Measurements from ENCODE around the gene DPM3.
A peak's percentile ranks its signal among the peaks of the same experiment; 100 is the strongest.

Gene DPM3

DNA sequence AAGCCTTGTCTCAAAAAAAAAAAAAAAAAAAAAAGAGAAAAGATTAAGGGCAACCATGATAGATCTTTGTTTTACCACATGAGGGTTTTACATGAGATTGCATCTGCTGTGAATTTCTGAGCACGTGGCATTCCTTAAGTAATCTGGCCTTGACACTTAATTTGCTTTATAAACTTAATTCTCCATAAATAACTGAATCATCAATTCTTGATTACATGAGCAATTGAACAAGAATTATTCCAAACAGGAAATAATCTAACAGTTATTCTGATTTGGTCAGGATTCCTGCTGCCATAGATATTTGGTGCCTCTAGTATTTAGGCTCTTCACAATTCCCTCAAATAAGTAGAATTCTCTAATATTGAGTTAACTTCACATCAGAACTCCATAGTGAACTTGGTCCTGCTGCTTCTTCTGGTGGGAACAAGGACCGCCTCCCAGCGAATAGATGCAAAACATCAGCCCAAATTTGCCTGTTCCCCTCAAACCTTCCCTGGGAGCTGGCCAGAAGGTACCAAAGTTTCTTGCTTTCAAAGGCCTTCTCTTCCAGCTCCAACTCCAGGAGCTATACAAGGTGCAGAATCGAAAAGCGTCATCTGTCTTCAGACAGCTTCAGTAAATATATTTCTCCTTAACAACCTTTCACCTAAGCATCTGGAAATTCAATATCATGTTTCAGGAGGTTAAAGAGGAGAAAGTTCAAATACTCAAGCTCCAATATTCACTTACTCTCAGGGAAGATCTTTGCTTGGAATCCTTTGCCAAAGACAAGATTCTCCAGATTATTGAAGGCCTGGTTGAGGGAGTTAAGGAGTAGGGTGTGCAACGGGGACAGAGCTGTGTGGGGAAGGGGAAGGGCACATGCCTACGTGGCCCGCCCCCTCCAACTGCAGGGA, 31.8 kb upstream of the DPM3 start:
- peak overlapping the region; percentile 83 for H2AFZ ChIP-seq (ENCODE audit: low read length)
- H3K9me3 ChIP-seq (replicated peaks; ENCODE audit: insufficient read depth, low read length) = no peaks in the 10 kb centered on the region
- H3K4me2 ChIP-seq (ENCODE audit: low read depth, low read length) = peak overlapping the region; percentile 82
- DNase-seq = no peak
- peaks cover 24% of the 10 kb centered on the region for H3K4me1 ChIP-seq (ENCODE audit: low read length)
- H3K9ac ChIP-seq (ENCODE audit: low read length) = peak overlapping the region; percentile 80
- no peaks in the 10 kb centered on the region for H3K36me3 ChIP-seq (replicated peaks; ENCODE audit: insufficient read depth, low read length)
- peaks cover 23% of the 10 kb centered on the region for H3K27me3 ChIP-seq (replicated peaks; ENCODE audit: insufficient read depth, low read length)
- TF ChIP-seq, protein P1, sequence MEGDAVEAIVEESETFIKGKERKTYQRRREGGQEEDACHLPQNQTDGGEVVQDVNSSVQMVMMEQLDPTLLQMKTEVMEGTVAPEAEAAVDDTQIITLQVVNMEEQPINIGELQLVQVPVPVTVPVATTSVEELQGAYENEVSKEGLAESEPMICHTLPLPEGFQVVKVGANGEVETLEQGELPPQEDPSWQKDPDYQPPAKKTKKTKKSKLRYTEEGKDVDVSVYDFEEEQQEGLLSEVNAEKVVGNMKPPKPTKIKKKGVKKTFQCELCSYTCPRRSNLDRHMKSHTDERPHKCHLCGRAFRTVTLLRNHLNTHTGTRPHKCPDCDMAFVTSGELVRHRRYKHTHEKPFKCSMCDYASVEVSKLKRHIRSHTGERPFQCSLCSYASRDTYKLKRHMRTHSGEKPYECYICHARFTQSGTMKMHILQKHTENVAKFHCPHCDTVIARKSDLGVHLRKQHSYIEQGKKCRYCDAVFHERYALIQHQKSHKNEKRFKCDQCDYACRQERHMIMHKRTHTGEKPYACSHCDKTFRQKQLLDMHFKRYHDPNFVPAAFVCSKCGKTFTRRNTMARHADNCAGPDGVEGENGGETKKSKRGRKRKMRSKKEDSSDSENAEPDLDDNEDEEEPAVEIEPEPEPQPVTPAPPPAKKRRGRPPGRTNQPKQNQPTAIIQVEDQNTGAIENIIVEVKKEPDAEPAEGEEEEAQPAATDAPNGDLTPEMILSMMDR (IDR thresholded peaks at IDR 0.05; ENCODE audit: low read length) = no peak
- TF ChIP-seq EZH2phosphoT487 (IDR thresholded peaks at IDR 0.05; ENCODE audit: low read length) = no peak
- TF ChIP-seq EZH2 (optimal IDR thresholded peaks at IDR 0.05; ENCODE audit: low read depth, low read length) = no peak
- H3K9me2 ChIP-seq (replicated peaks; ENCODE audit: insufficient read depth, low read length) = no peaks in the 10 kb centered on the region
- peaks cover 18% of the 10 kb centered on the region for H3K79me2 ChIP-seq (ENCODE audit: low read length)
- H4K20me1 ChIP-seq (ENCODE audit: insufficient read depth, low read length) = no peaks in the 10 kb centered on the region
- H3F3A ChIP-seq (ENCODE audit: insufficient read depth, low read length) = 0 out of 2 replicates have a peak, but pooled peaks cover 5% of the 10 kb centered on the region
- H3K27ac ChIP-seq (ENCODE audit: low read length) = no peak overlapping the region; the same call in 1 of the 2 replicates
- peak overlapping the region; percentile 78 for H3K4me3 ChIP-seq (ENCODE audit: low read length)

DNA sequence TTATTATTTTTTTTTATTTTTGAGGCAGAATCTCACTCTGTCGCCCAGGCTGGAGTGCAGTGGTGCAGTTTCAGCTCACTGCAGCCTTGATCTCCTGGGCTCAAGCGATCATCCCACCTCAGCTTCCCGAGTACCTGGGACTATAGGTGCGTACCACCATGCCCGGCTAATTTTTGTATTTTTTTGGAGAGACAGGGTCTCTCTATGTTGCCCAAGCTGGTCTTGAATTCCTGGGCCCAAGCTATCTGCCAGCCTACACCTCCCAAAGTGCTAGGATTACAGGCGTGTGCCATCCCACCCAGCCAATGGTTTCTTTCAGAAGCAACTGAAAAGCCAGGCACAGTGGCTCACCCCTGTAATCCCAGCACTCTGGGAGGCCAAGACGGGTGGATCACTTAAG, 30.5 kb upstream of the DPM3 start:
- H3K4me2 ChIP-seq (ENCODE audit: low read depth, low read length) = no peak overlapping the region
- H3K9ac ChIP-seq (ENCODE audit: low read length) = no peak overlapping the region
- no peaks in the 10 kb centered on the region for H3K36me3 ChIP-seq (replicated peaks; ENCODE audit: insufficient read depth, low read length)
- H3K4me3 ChIP-seq (ENCODE audit: low read length) = no peak overlapping the region
- H2AFZ ChIP-seq (ENCODE audit: low read length) = no peak overlapping the region
- no peak overlapping the region for H3K27ac ChIP-seq (ENCODE audit: low read length)
- 0 out of 2 replicates have a peak, but pooled peaks cover 5% of the 10 kb centered on the region for H3F3A ChIP-seq (ENCODE audit: insufficient read depth, low read length)
- peaks cover 22% of the 10 kb centered on the region for H3K27me3 ChIP-seq (replicated peaks; ENCODE audit: insufficient read depth, low read length)
- no peak for TF ChIP-seq EZH2 (optimal IDR thresholded peaks at IDR 0.05; ENCODE audit: low read depth, low read length)
- TF ChIP-seq EZH2phosphoT487 (IDR thresholded peaks at IDR 0.05; ENCODE audit: low read length) = no peak
- TF ChIP-seq, protein P1 (IDR thresholded peaks at IDR 0.05; ENCODE audit: low read length) = no peak
- no peaks in the 10 kb centered on the region for H4K20me1 ChIP-seq (ENCODE audit: insufficient read depth, low read length)
- H3K79me2 ChIP-seq (ENCODE audit: low read length) = peaks cover 18% of the 10 kb centered on the region
- DNase-seq = no peak
- peaks cover 24% of the 10 kb centered on the region for H3K4me1 ChIP-seq (ENCODE audit: low read length)
- H3K9me3 ChIP-seq (replicated peaks; ENCODE audit: insufficient read depth, low read length) = no peaks in the 10 kb centered on the region
- H3K9me2 ChIP-seq (replicated peaks; ENCODE audit: insufficient read depth, low read length) = no peaks in the 10 kb centered on the region

DNA sequence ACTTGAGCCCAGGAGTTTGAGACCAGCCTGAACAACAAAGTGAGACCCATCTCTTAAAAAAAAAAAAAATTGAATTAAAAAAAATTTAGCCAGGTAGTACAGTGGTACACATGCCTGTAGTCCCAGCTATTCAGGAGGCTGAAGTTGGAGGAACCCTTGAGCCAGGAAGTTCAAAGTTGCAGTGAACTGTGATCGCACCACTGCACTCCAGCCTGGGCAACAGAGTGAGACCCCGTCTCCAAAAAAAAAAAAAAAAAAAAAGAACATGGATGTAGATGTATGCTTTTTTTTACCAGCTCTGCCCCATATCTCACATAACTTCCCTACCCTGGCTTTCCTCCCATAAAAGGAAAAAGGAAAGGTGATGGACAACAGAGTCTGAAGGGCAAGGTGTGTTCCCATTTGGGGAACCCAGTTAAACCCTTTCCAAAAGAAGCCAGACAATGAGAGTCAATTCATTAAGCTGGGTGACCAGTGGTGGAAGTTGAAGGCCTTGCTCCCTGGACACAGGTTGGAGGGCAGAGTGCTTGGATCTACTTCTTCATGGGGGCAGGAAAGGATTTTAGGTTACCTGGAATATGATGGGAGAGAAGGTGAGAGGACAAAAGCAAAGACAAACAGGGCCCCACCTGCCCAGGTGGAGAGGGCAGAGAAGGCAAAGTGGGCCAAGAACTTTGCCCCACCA, 29.9 kb upstream of the DPM3 start:
- TF ChIP-seq EZH2 (optimal IDR thresholded peaks at IDR 0.05; ENCODE audit: low read depth, low read length) = no peak
- no peak for TF ChIP-seq EZH2phosphoT487 (IDR thresholded peaks at IDR 0.05; ENCODE audit: low read length)
- TF ChIP-seq, protein P1 (IDR thresholded peaks at IDR 0.05; ENCODE audit: low read length) = no peak
- H3K9me3 ChIP-seq (replicated peaks; ENCODE audit: insufficient read depth, low read length) = no peaks in the 10 kb centered on the region
- no peak overlapping the region for H3K9ac ChIP-seq (ENCODE audit: low read length)
- peaks cover 24% of the 10 kb centered on the region for H3K4me1 ChIP-seq (ENCODE audit: low read length)
- no peak overlapping the region for H3K4me2 ChIP-seq (ENCODE audit: low read depth, low read length)
- H3K4me3 ChIP-seq (ENCODE audit: low read length) = no peak overlapping the region
- H3K27me3 ChIP-seq (replicated peaks; ENCODE audit: insufficient read depth, low read length) = peaks cover 16% of the 10 kb centered on the region
- no peaks in the 10 kb centered on the region for H4K20me1 ChIP-seq (ENCODE audit: insufficient read depth, low read length)
- H2AFZ ChIP-seq (ENCODE audit: low read length) = no peak overlapping the region
- no peak overlapping the region for H3K27ac ChIP-seq (ENCODE audit: low read length)
- H3F3A ChIP-seq (ENCODE audit: insufficient read depth, low read length) = 0 out of 2 replicates have a peak, but pooled peaks cover 5% of the 10 kb centered on the region
- peaks cover 18% of the 10 kb centered on the region for H3K79me2 ChIP-seq (ENCODE audit: low read length)
- no peaks in the 10 kb centered on the region for H3K36me3 ChIP-seq (replicated peaks; ENCODE audit: insufficient read depth, low read length)
- no peak for DNase-seq
- no peaks in the 10 kb centered on the region for H3K9me2 ChIP-seq (replicated peaks; ENCODE audit: insufficient read depth, low read length)
